ENCODE measurements around the gene LAMB3. TPM values are rescaled to one million over a fixed set of nuclear protein-coding genes. Genes with fewer than 3 reads are reported as not detected.

The LAMB3 gene
- total and polyA plus RNA-seq, 10 of the 15 experiments (the other 5 are each of a cell fraction or from before 2014, with no cell fraction given), result 0.04 to 1.8 (median 0.10) TPM; not detected in 1

DNA sequence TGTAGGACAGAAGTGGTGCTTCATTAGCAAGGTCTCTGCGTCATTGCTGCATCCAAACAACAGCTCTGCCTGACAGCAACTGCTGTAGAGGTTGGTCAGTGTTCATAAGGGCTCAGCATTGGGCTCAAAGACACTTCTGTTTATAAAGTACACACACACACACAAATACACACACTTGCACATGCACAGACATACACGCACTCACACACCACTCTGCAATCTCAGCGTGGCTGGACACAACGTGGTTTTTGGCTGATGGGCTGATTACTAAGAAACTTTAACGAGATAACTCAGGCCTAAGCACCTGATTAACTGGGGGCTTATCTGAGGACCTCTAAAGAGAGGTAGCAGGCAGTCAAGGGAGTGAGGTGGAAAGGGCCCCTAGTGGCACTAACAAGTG, 48.3 kb downstream of the LAMB3 start:
- Histone ChIP-seq H3K27me3 (replicated peaks in 1 of 2; ENCODE audit: control insufficient read depth in 2 of 2, insufficient read depth in 2 of 2, low read length in 1 of 2) (no peaks in the 10 kb centered on the region), H4K20me1 (ENCODE audit: control insufficient read depth, insufficient read depth) (no peaks in the 10 kb centered on the region), H3K9me3 (replicated peaks; ENCODE audit: control insufficient read depth, insufficient read depth, low read length) (no peaks in the 10 kb centered on the region), H3K9ac (ENCODE audit: control insufficient read depth, insufficient read depth, low read length) (no peak overlapping the region), H3K36me3 (ENCODE audit: control insufficient read depth in 2 of 2, insufficient read depth in 2 of 2, low read length in 1 of 2) (no peaks in the 10 kb centered on the region), H3K79me2 (ENCODE audit: control insufficient read depth, insufficient read depth, low read length) (no peaks in the 10 kb centered on the region), H2AFZ (ENCODE audit: control insufficient read depth, low read depth, low read length) (no peak overlapping the region), H3K27ac (ENCODE audit: control insufficient read depth, insufficient read depth) (no peak overlapping the region), H3K4me1 (ENCODE audit: control insufficient read depth, insufficient read depth, low read length) (peaks cover 10% of the 10 kb centered on the region), H3K4me3 (no peak overlapping the region), H3K4me2 (ENCODE audit: control insufficient read depth, insufficient read depth) (no peak overlapping the region)
- POLR2A ChIA-PET, result no interaction called here
- no peak for ATAC-seq
- DNase-seq (ENCODE audit: low read depth, low spot score), result no peak
- no peak for FAIRE-seq
- in situ Hi-C loops (cut with MboI) (no loop called here), intact Hi-C loops (cut with micrococcal nuclease; ENCODE audit: unreplicated experiment) (loop anchor here (2.0 to 10.0 kb wide), 2 partner anchors 23 to 141 kb away; no protein-coding TSS in a partner anchor)
- SMC1A ChIA-PET (ENCODE audit: uncharacterized antibody, unreplicated experiment), result interaction anchor here (0.7 to 2.2 kb wide), 6 partner anchors 31 to 101 kb away, joined by 3 to 6 read pairs (median 3); partner anchors contain the start of genes G0S2 and HSD11B1
- TF ChIP-seq, protein P1, sequence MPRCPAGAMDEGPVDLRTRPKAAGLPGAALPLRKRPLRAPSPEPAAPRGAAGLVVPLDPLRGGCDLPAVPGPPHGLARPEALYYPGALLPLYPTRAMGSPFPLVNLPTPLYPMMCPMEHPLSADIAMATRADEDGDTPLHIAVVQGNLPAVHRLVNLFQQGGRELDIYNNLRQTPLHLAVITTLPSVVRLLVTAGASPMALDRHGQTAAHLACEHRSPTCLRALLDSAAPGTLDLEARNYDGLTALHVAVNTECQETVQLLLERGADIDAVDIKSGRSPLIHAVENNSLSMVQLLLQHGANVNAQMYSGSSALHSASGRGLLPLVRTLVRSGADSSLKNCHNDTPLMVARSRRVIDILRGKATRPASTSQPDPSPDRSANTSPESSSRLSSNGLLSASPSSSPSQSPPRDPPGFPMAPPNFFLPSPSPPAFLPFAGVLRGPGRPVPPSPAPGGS (IDR thresholded peaks at IDR 0.05; ENCODE audit: borderline replicate concordance, insufficient read depth, low read depth, low read length, poor library complexity, severe bottlenecking), result peak; percentile 69
- no peak for TF ChIP-seq EP300 (IDR thresholded peaks at IDR 0.05; ENCODE audit: borderline replicate concordance in 1 of 2, control insufficient read depth in 1 of 2, low read depth in 2 of 2, low read length in 2 of 2)
- BruUV-seq (replicated peaks), result no TSS peak
- CTCF ChIA-PET, result interaction anchor here (1.2 to 15.5 kb wide), 7 partner anchors 8 to 144 kb away, joined by 3 to 211 read pairs (median 13); no protein-coding TSS in a partner anchor
- RAD21 ChIA-PET (ENCODE audit: unreplicated experiment), result interaction anchor here (1.5 to 2.9 kb wide), 4 partner anchors 7 to 165 kb away, joined by 4 to 22 read pairs (median 6); no protein-coding TSS in a partner anchor
- WGBS (ENCODE audit: insufficient coverage, insufficient replicate concordance, low lambda C conversion rate, missing lambda C conversion rate), result 74% methylated on average over 5 of the region's 5 CpGs
